SJSA1 (cell line): ENCODE results near the gene GPRIN1. TPM values are rescaled to one million over a fixed set of nuclear protein-coding genes. Genes with fewer than 3 reads are reported as not detected.

ENCODE experiments used
- DNase-seq, 2 experiments: peaks; one replicate each; pipeline ENCODE4 v3.0.0-alpha.2; 2015 to 2020; ENCODE audit warnings: low spot score in 2 of 2, low read depth in 1 of 2
- H3K27ac ChIP-seq: fragments of 250-450 bp; sonication (Bioruptor Pico); 2 replicates; pipeline ENCODE4 v1.5.1; 2020; ENCODE audit warnings: mild to moderate bottlenecking, moderate library complexity
- H3K27me3 ChIP-seq: fragments of 250-450 bp; sonication (Bioruptor Pico); replicated peaks from 2 replicates; pipeline ENCODE4 v1.5.1; 2020; ENCODE audit warnings: mild to moderate bottlenecking, moderate library complexity
- H3K36me3 ChIP-seq: fragments of 250-450 bp; sonication (Bioruptor Pico); 2 replicates; pipeline ENCODE4 v1.5.1; 2020; ENCODE audit warnings: mild to moderate bottlenecking
- H3K4me1 ChIP-seq: fragments of 250-450 bp; sonication (Bioruptor Pico); replicated peaks from 2 replicates; pipeline ENCODE4 v1.6.1; 2021; ENCODE audit warnings: mild to moderate bottlenecking
- H3K4me3 ChIP-seq: fragments of 250-450 bp; sonication (Bioruptor Pico); 2 replicates; pipeline ENCODE4 v1.5.1; 2020; ENCODE audit warnings: mild to moderate bottlenecking
- H3K9me3 ChIP-seq: fragments of 250-450 bp; sonication (Bioruptor Pico); replicated peaks from 2 replicates; pipeline ENCODE4 v1.5.1; 2020; ENCODE audit warnings: mild to moderate bottlenecking
- total RNA-seq: library from RNA; depleted of rRNA; stranded (reverse); fragments of >200 nt; shearing (Covaris generic); gene quantifications from 2 replicates; pipeline ENCODE4 v1.2.3, GENCODE V29; 2014

GPRIN1 gene
- total RNA-seq, 1 experiment from 2014 or later: 15.6 TPM

- Histone ChIP-seq H3K27ac (peak within 1 kb of the TSS; percentile 52), H3K4me1 (peaks cover 16% of the 10 kb centered on the region), H3K36me3 (no peaks in the 10 kb centered on the region; the same call in 1 of the 2 replicates), H3K9me3 (no peaks in the 10 kb centered on the region), H3K4me3 (peak within 1 kb of the TSS; percentile 57), H3K27me3 (no peaks in the 10 kb centered on the region)
- peak; percentile 99 to 100 for DNase-seq
These were observed 37.3 kb upstream of the GPRIN1 start, which contains the start of gene TSPAN17 for GRCh38 chr5:176647030-176647842. TSPAN17 (plus strand) TSS chr5:176647484; CDS start chr5:176647616, 132 bp downstream.

GRCh38 chr5:176646707-176647029 lies 36.7 kb upstream of the GPRIN1 start:
- no peak for DNase-seq
- no peaks in the 10 kb centered on the region for H3K27me3 ChIP-seq
- peak overlapping the region; percentile 57 for H3K4me3 ChIP-seq
- no peaks in the 10 kb centered on the region for H3K36me3 ChIP-seq
- H3K4me1 ChIP-seq: peaks cover 16% of the 10 kb centered on the region
- H3K27ac ChIP-seq: no peak overlapping the region
- H3K9me3 ChIP-seq: no peaks in the 10 kb centered on the region

GRCh38 chr5:176646049-176646706 lies 36.2 kb upstream of the GPRIN1 start:
- Histone ChIP-seq H3K4me3 (no peak overlapping the region), H3K27ac (no peak overlapping the region), H3K36me3 (no peaks in the 10 kb centered on the region), H3K27me3 (no peaks in the 10 kb centered on the region), H3K4me1 (peaks cover 16% of the 10 kb centered on the region), H3K9me3 (no peaks in the 10 kb centered on the region)
- no peak for DNase-seq

GRCh38 chr5:176644878-176645670 lies 35.1 kb upstream of the GPRIN1 start:
- no peak overlapping the region for H3K4me3 ChIP-seq
- no peak overlapping the region for H3K27ac ChIP-seq
- no peak for DNase-seq
- no peaks in the 10 kb centered on the region for H3K9me3 ChIP-seq
- H3K4me1 ChIP-seq: peaks cover 16% of the 10 kb centered on the region
- no peaks in the 10 kb centered on the region for H3K27me3 ChIP-seq
- H3K36me3 ChIP-seq: no peaks in the 10 kb centered on the region

GRCh38 chr5:176644294-176644693 lies 34.3 kb upstream of the GPRIN1 start:
- Histone ChIP-seq H3K27ac (no peak overlapping the region), H3K4me1 (peaks cover 16% of the 10 kb centered on the region), H3K9me3 (no peaks in the 10 kb centered on the region), H3K36me3 (no peaks in the 10 kb centered on the region), H3K4me3 (no peak overlapping the region), H3K27me3 (no peaks in the 10 kb centered on the region)
- no peak for DNase-seq

- no peaks in the 10 kb centered on the region for H3K9me3 ChIP-seq
- H3K27me3 ChIP-seq: no peaks in the 10 kb centered on the region
- no peaks in the 10 kb centered on the region for H3K36me3 ChIP-seq
- no peak overlapping the region for H3K4me3 ChIP-seq
- peaks cover 13% of the 10 kb centered on the region for H3K4me1 ChIP-seq
- H3K27ac ChIP-seq: no peak overlapping the region
- DNase-seq: no peak
These were observed 33.7 kb upstream of the GPRIN1 start for GRCh38 chr5:176643491-176644219.

GRCh38 chr5:176642675-176643490 lies 32.9 kb upstream of the GPRIN1 start:
- Histone ChIP-seq H3K4me1 (peaks cover 6% of the 10 kb centered on the region), H3K9me3 (no peaks in the 10 kb centered on the region), H3K4me3 (no peak overlapping the region), H3K27me3 (peaks cover 5% of the 10 kb centered on the region; the same call in 1 of the 2 replicates), H3K27ac (no peak overlapping the region), H3K36me3 (no peaks in the 10 kb centered on the region)
- DNase-seq: no peak

- peaks cover 23% of the 10 kb centered on the region for H3K27me3 ChIP-seq
- H3K4me1 ChIP-seq: no peaks in the 10 kb centered on the region
- no peaks in the 10 kb centered on the region for H3K9me3 ChIP-seq
- no peak for DNase-seq
- no peak overlapping the region for H3K4me3 ChIP-seq
- no peaks in the 10 kb centered on the region for H3K36me3 ChIP-seq
- no peak overlapping the region for H3K27ac ChIP-seq
These were observed 30.7 kb upstream of the GPRIN1 start for GRCh38 chr5:176640616-176641015.

GRCh38 chr5:176639981-176640380 lies 30.0 kb upstream of the GPRIN1 start:
- Histone ChIP-seq H3K4me1 (no peaks in the 10 kb centered on the region), H3K36me3 (no peaks in the 10 kb centered on the region), H3K27ac (no peak overlapping the region), H3K27me3 (peaks cover 26% of the 10 kb centered on the region), H3K4me3 (no peak overlapping the region), H3K9me3 (no peaks in the 10 kb centered on the region)
- no peak for DNase-seq

- no peaks in the 10 kb centered on the region for H3K36me3 ChIP-seq
- DNase-seq: no peak
- H3K27ac ChIP-seq: no peak overlapping the region
- peaks cover 34% of the 10 kb centered on the region for H3K27me3 ChIP-seq
- H3K4me3 ChIP-seq: no peak overlapping the region
- H3K9me3 ChIP-seq: no peaks in the 10 kb centered on the region
- H3K4me1 ChIP-seq: no peaks in the 10 kb centered on the region
These were observed 29.3 kb upstream of the GPRIN1 start for GRCh38 chr5:176639208-176639607.

- no peak overlapping the region for H3K4me3 ChIP-seq
- H3K27me3 ChIP-seq: peaks cover 41% of the 10 kb centered on the region
- H3K9me3 ChIP-seq: no peaks in the 10 kb centered on the region
- DNase-seq: no peak
- no peaks in the 10 kb centered on the region for H3K4me1 ChIP-seq
- no peaks in the 10 kb centered on the region for H3K36me3 ChIP-seq
- H3K27ac ChIP-seq: no peak overlapping the region
These were observed 28.5 kb upstream of the GPRIN1 start for GRCh38 chr5:176638437-176638836.

- H3K9me3 ChIP-seq: no peaks in the 10 kb centered on the region
- no peak for DNase-seq
- H3K36me3 ChIP-seq: no peaks in the 10 kb centered on the region
- no peak overlapping the region for H3K4me3 ChIP-seq
- H3K4me1 ChIP-seq: no peaks in the 10 kb centered on the region
- H3K27ac ChIP-seq: no peak overlapping the region
- peaks cover 50% of the 10 kb centered on the region for H3K27me3 ChIP-seq
These were observed 27.6 kb upstream of the GPRIN1 start for GRCh38 chr5:176637556-176637955.

- Histone ChIP-seq H3K27me3 (peaks cover 61% of the 10 kb centered on the region), H3K27ac (no peak overlapping the region), H3K36me3 (no peaks in the 10 kb centered on the region), H3K4me1 (no peaks in the 10 kb centered on the region), H3K4me3 (no peak overlapping the region), H3K9me3 (no peaks in the 10 kb centered on the region)
- DNase-seq: no peak
These were observed 26.5 kb upstream of the GPRIN1 start for GRCh38 chr5:176636426-176636825.
